MCF 10A (cell line): Measurements from ENCODE around the gene ARHGAP21. TPM values are rescaled to one million over a fixed set of nuclear protein-coding genes. Genes with fewer than 3 reads are reported as not detected.

Experiments
- BruUV-seq: library from RNA; stranded (reverse); fragments of 400-500 nt; replicated peaks from 2 replicates; lab custom pipeline; 2021; lab: Mats Ljungman, UMichigan
- CTCF ChIA-PET: fragments of 300-600 bp; sonication (Branson Sonifier 250); formaldehyde crosslinking; extraction: SDS; loops from one replicate; lab custom pipeline; 2021; ENCODE audit warnings: antibody characterized with exemption, inconsistent platforms; lab: Yijun Ruan, JAX
- POLR2A ChIA-PET: fragments of 300-600, 350-650 bp; sonication (Branson Sonifier 250); formaldehyde crosslinking; extraction: SDS; loops from one replicate; lab custom pipeline; 2020; ENCODE audit warnings: antibody characterized with exemption, inconsistent platforms; lab: Yijun Ruan, JAX
- DNase-seq: peaks from one replicate; pipeline ENCODE4 v3.0.0-alpha.2; 2018; ENCODE audit not compliant: unreplicated experiment
- H3K27ac Mint-ChIP-seq: one replicate; pipeline ENCODE4 v1.8.0; 2022; ENCODE audit warnings: mild to moderate bottlenecking, low read depth, mixed read lengths; ENCODE audit not compliant: unreplicated experiment
- H3K27me3 Mint-ChIP-seq: one replicate; pipeline ENCODE4 v1.8.0; 2022; ENCODE audit warnings: mixed read lengths; ENCODE audit not compliant: insufficient read depth, unreplicated experiment
- H3K36me3 Mint-ChIP-seq: one replicate; pipeline ENCODE4 v1.8.0; 2022; ENCODE audit warnings: mild to moderate bottlenecking, moderate library complexity, mixed read lengths; ENCODE audit not compliant: insufficient read depth, unreplicated experiment
- H3K4me1 Mint-ChIP-seq: one replicate; pipeline ENCODE4 v1.8.0; 2022; ENCODE audit warnings: mixed read lengths; ENCODE audit not compliant: insufficient read depth, unreplicated experiment
- H3K4me3 Mint-ChIP-seq: one replicate; pipeline ENCODE4 v1.8.0; 2022; ENCODE audit warnings: mild to moderate bottlenecking, moderate library complexity, mixed read lengths; ENCODE audit not compliant: unreplicated experiment
- H3K9me3 Mint-ChIP-seq: one replicate; pipeline ENCODE4 v1.8.0; 2022; ENCODE audit warnings: mixed read lengths; ENCODE audit not compliant: unreplicated experiment
- CTCF ChIP-seq: fragments of 200-600 bp; IDR thresholded peaks from one replicate; pipeline ENCODE4 v1.8.0; 2022; ENCODE audit warnings: antibody characterized with exemption, mild to moderate bottlenecking; ENCODE audit not compliant: unreplicated experiment
- intact Hi-C: fragments of 100-400 bp; cut with micrococcal nuclease; formaldehyde crosslinking; loops from 2 replicates; pipeline ENCODE4 v1.14.1; 2022
- total RNA-seq: library from RNA; stranded (reverse); gene quantifications from 2 replicates; pipeline ENCODE4 v1.2.3, GENCODE V29; 2022

ARHGAP21 gene
- total RNA-seq, 1 experiment from 2014 or later, result 85.1 TPM

GRCh38 chr10:24643679-24644209 is 79.9 kb downstream of the ARHGAP21 start:
- H3K4me3 Mint-ChIP-seq, result no peak overlapping the region
- ChIA-PET CTCF (interaction anchor here (1.0 to 3.4 kb wide), 10 partner anchors 9 to 437 kb away, joined by 3 to 36 read pairs (median 4); no protein-coding TSS in a partner anchor), POLR2A (interaction anchor here (0.8 to 1.5 kb wide), 4 partner anchors 10 to 206 kb away, joined by 3 to 7 read pairs (median 4); partner anchors contain the start of gene ARHGAP21)
- peaks cover 6% of the 10 kb centered on the region for H3K4me1 Mint-ChIP-seq
- no peak overlapping the region for H3K27ac Mint-ChIP-seq
- DNase-seq, result no peak
- intact Hi-C loops, result loop anchor here (1.0 to 10.0 kb wide), 5 partner anchors 81 to 438 kb away; no protein-coding TSS in a partner anchor
- no peaks in the 10 kb centered on the region for H3K36me3 Mint-ChIP-seq
- no TSS peak for BruUV-seq
- H3K27me3 Mint-ChIP-seq, result no peaks in the 10 kb centered on the region
- H3K9me3 Mint-ChIP-seq, result no peaks in the 10 kb centered on the region
- TF ChIP-seq CTCF, result no peak

GRCh38 chr10:24642921-24643678 is 80.6 kb downstream of the ARHGAP21 start:
- CTCF ChIA-PET, result interaction anchor here (0.5 to 3.4 kb wide), 35 partner anchors 8 to 575 kb away, joined by 3 to 36 read pairs (median 3); no protein-coding TSS in a partner anchor
- H3K27me3 Mint-ChIP-seq, result no peaks in the 10 kb centered on the region
- BruUV-seq, result no TSS peak

GRCh38 chr10:24639124-24639523 is 84.6 kb downstream of the ARHGAP21 start:
- Mint-ChIP-seq H3K9me3 (no peaks in the 10 kb centered on the region), H3K4me3 (no peak overlapping the region), H3K4me1 (peaks cover 12% of the 10 kb centered on the region), H3K36me3 (peaks cover 11% of the 10 kb centered on the region), H3K27me3 (no peaks in the 10 kb centered on the region), H3K27ac (no peak overlapping the region)
- no peak for DNase-seq
- intact Hi-C loops, result no loop called here
- CTCF ChIA-PET, result no interaction called here
- no peak for TF ChIP-seq CTCF
- no TSS peak for BruUV-seq
- POLR2A ChIA-PET, result no interaction called here

More at GRCh38 chr10:24642921-24643678, 80.6 kb downstream of the ARHGAP21 start:
- Mint-ChIP-seq H3K4me1 (peaks cover 6% of the 10 kb centered on the region), H3K27ac (no peak overlapping the region), H3K36me3 (peaks cover 3% of the 10 kb centered on the region), H3K4me3 (no peak overlapping the region), H3K9me3 (no peaks in the 10 kb centered on the region)
- DNase-seq, result peak; percentile 77
- intact Hi-C loops, result loop anchor here (1.0 to 10.0 kb wide), 5 partner anchors 81 to 438 kb away; no protein-coding TSS in a partner anchor
- peak; percentile 68 for TF ChIP-seq CTCF
- POLR2A ChIA-PET, result interaction anchor here (0.6 to 2.1 kb wide), 10 partner anchors 10 to 425 kb away, joined by 3 to 7 read pairs (median 4); partner anchors contain the start of gene ARHGAP21

DNA sequence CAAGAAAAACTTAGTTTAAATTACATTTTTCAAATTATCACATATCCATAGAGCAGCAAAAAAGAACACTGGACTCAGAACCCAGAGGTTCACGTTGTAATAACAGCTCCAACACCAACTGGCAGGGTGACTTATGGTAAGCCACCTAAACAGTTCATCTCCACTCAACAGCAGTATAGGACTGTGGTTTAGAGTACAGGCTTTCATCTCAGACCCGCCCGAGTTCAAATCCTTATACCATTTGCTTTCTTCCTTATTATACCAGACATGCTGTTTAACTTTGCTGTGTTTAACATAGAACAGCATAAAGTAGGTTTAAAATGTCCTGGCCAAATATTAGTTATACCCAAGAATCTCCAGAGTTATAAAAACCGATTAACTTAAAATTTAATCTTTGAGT is 97.9 kb downstream of the ARHGAP21 start:
- no peak for DNase-seq
- H3K36me3 Mint-ChIP-seq, result peaks cover 6% of the 10 kb centered on the region
- BruUV-seq, result no TSS peak
- H3K9me3 Mint-ChIP-seq, result no peaks in the 10 kb centered on the region
- TF ChIP-seq CTCF, result no peak
- peaks cover 6% of the 10 kb centered on the region for H3K4me1 Mint-ChIP-seq
- H3K4me3 Mint-ChIP-seq, result no peak overlapping the region
- H3K27ac Mint-ChIP-seq, result no peak overlapping the region
- no peaks in the 10 kb centered on the region for H3K27me3 Mint-ChIP-seq
- POLR2A ChIA-PET, result no interaction called here
- CTCF ChIA-PET, result no interaction called here
- intact Hi-C loops, result no loop called here
